ENCODE data around the gene DGCR6.
"Not testable (repeated sequence)": the region's sequence is repeated elsewhere in the genome, so short reads cannot be mapped to it uniquely, and the experiment has no call there.

The DGCR6 gene

DNA sequence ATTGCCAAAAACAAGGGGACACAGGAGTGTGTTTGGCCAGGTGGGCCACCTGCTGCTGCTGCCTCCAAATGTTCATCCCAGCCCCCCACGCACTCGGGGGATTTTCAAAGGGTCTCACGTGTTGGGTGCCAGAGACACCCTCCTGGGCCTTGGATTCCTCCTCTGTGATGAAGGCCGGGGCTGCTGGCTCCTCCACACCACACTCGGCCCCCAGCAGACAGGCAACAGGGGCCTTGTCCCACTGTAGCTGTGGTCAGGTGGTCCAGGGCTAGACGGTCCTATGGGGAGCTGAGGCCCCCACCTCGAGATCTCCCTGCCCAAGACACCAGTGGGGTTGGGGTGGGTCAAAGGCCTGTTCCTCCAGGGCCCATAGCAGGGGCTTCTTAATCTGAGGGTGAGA lies 55.1 kb downstream of the DGCR6 start:
- DNase-seq: not testable (repeated sequence)
